Ovary (tissue), 9 donors: ENCODE measurements around the gene GRAP2. TPM values are rescaled to one million over a fixed set of nuclear protein-coding genes. Genes with fewer than 3 reads are reported as not detected.

Experiments
- DNase-seq, 5 donors: peaks; one replicate each; pipeline ENCODE4 v3.0.0-alpha.2; 2019 to 2020
- H3K27ac ChIP-seq, 2 donors: fragments of 200-600 bp; one replicate each; pipeline versions ENCODE4 v1.5.1 to v1.8.0; 2019 to 2022
- H3K27me3 ChIP-seq: fragments of 200-600 bp; one replicate; pipeline ENCODE4 v1.8.0; 2022
- H3K36me3 ChIP-seq: fragments of 200-600 bp; sonication (generic); one replicate; pipeline ENCODE4 v1.5.1; 2019
- H3K4me1 ChIP-seq: one replicate; pipeline ENCODE4 v1.8.1; 2013; ENCODE audit warnings: mild to moderate bottlenecking, moderate library complexity; ENCODE audit not compliant: insufficient read depth
- H3K4me3 ChIP-seq: fragments of 200-600 bp; sonication (generic); one replicate; pipeline ENCODE4 v1.5.1; 2017
- H3K9me3 ChIP-seq, 2 donors: fragments of 200-600 bp in 1 of 2; sonication (generic) in 1 of 2; one replicate each; pipeline versions ENCODE4 v1.5.1 to v1.8.1; 2013 to 2019; ENCODE audit warnings: mild to moderate bottlenecking in 1 of 2, moderate library complexity in 1 of 2
- CTCF ChIP-seq, 3 donors: fragments of 450-650 bp in 2 of 3; fragments of 200-600 bp in 1 of 3; IDR thresholded peaks; one replicate each; pipeline versions ENCODE4 v1.5.1 to v1.8.0; 2016 to 2022; ENCODE audit warnings: antibody characterized with exemption in 3 of 3, mild to moderate bottlenecking in 1 of 3
- EP300 ChIP-seq: sonication (generic); formaldehyde crosslinking; IDR thresholded peaks from one replicate; pipeline ENCODE4 v1.6.1; 2017; ENCODE audit warnings: antibody characterized with exemption
- POLR2A ChIP-seq: fragments of 450-650 bp; IDR thresholded peaks from one replicate; pipeline ENCODE4 v1.6.1; 2017; ENCODE audit warnings: antibody characterized with exemption, mild to moderate bottlenecking, moderate library complexity
- WGBS, 3 donors: extraction: QIAGEN DNeasy Blood & Tissue Kit in 1 of 3; methylation state at CpG; one replicate each; pipeline versions ENCODE4 v1.1.5 to v1.1.7; 2013 to 2017; 5-methylcytosine and 5-hydroxymethylcytosine counted together
- intact Hi-C, 4 donors: fragments of 100-400 bp; cut with DNase I; formaldehyde crosslinking; loops; one replicate each; pipeline versions ENCODE4 v1.11.0 to v1.15.1; 2022 to 2023
- polyA plus RNA-seq, 2 donors: library from polyadenylated mRNA; stranded (reverse); fragments of 200-250 nt in 1 of 2; fragments of 350-450 nt in 1 of 2; fragmentation: Illumina TruSeq in 1 of 2; extraction: RNeasy Lipid Tissue Mini Kit (QIAGEN cat#74804) in 1 of 2; gene quantifications; one replicate each; pipeline ENCODE4 v1.2.3, GENCODE V29; 2013 to 2014
- total RNA-seq, 7 donors: library from RNA; depleted of rRNA in 2 of 7; stranded (reverse); fragments of >200 nt in 2 of 7; fragmentation: NEBNext Ultra II Directional in 3 of 7; extraction: Animal tissue kit (Norgen Biotek cat#: 25700) in 3 of 7; gene quantifications; one replicate each; pipeline versions ENCODE4 v1.1.0 to v1.2.4, GENCODE V29; 2016 to 2023
- donor health status: DM: no; HTN: no; CAD: no; lungs with moderate emphysema.
- donor health status: DM: no; HTN: no; CAD: no.
- donor health status: Bipolar disorder and iron deficiency.
- donor health status: DM: yes; HTN: yes; CAD: no.
- donor health status: DM: no; HTN: no; CAD: no.
- donor health status: DM: yes; HTN: yes; CAD: no.

The GRAP2 gene
- total and polyA plus RNA-seq, 9 donors = 0.46 to 2.0 (median 0.75) TPM; not detected in 1

GRCh38 chr22:39999144-39999757, 98.4 kb downstream of the GRAP2 start:
- intact Hi-C loops = no loop called here
- Histone ChIP-seq H3K36me3 (no peaks in the 10 kb centered on the region), H3K4me3 (no peak overlapping the region), H3K9me3 (no peaks in the 10 kb centered on the region), H3K4me1 (no peaks in the 10 kb centered on the region), H3K27me3 (no peaks in the 10 kb centered on the region), H3K27ac (no peak overlapping the region)
- no peak for TF ChIP-seq EP300
- TF ChIP-seq POLR2A = no peak
- TF ChIP-seq CTCF (IDR thresholded peaks at IDR 0.05) = no peak
- 84 to 91% (median 89%) methylated on average over 16 of the region's 16 CpGs for WGBS, 3 donors
- no peak for DNase-seq

GRCh38 chr22:40000171-40000570, 99.3 kb downstream of the GRAP2 start:
- DNase-seq = no peak
- intact Hi-C loops = no loop called here
- Histone ChIP-seq H3K27ac (no peak overlapping the region), H3K4me1 (no peaks in the 10 kb centered on the region), H3K9me3 (no peaks in the 10 kb centered on the region), H3K27me3 (no peaks in the 10 kb centered on the region), H3K4me3 (no peak overlapping the region), H3K36me3 (no peaks in the 10 kb centered on the region)
- 92 to 95% (median 93%) methylated on average over 5 of the region's 5 CpGs for WGBS, 3 donors
- no peak for TF ChIP-seq CTCF (IDR thresholded peaks at IDR 0.05)
- no peak for TF ChIP-seq POLR2A
- TF ChIP-seq EP300 = no peak

- H3K27ac ChIP-seq = no peak overlapping the region
- no peaks in the 10 kb centered on the region for H3K9me3 ChIP-seq
- H3K4me3 ChIP-seq = no peak overlapping the region
- no peaks in the 10 kb centered on the region for H3K4me1 ChIP-seq
- TF ChIP-seq POLR2A (no peak), EP300 (no peak), CTCF (IDR thresholded peaks at IDR 0.05) (no peak)
- no peaks in the 10 kb centered on the region for H3K36me3 ChIP-seq
- H3K27me3 ChIP-seq = no peaks in the 10 kb centered on the region
- WGBS, 3 donors = 94 to 96% (median 96%) methylated on average over 4 of the region's 4 CpGs
- no peak for DNase-seq
- intact Hi-C loops = no loop called here
These were observed 100.2 kb downstream of the GRAP2 start for GRCh38 chr22:40001106-40001505.

- Histone ChIP-seq H3K27ac (no peak overlapping the region), H3K9me3 (no peaks in the 10 kb centered on the region), H3K4me3 (no peak overlapping the region), H3K36me3 (no peaks in the 10 kb centered on the region), H3K4me1 (no peaks in the 10 kb centered on the region), H3K27me3 (no peaks in the 10 kb centered on the region)
- WGBS, 3 donors = 81 to 84% (median 84%) methylated on average over 14 of the region's 14 CpGs
- no peak for TF ChIP-seq POLR2A
- TF ChIP-seq CTCF (IDR thresholded peaks at IDR 0.05) = no peak
- no peak for TF ChIP-seq EP300
- no peak for DNase-seq
- intact Hi-C loops = no loop called here
These were observed 101.1 kb downstream of the GRAP2 start for GRCh38 chr22:40001800-40002577.
